ENCODE results near the gene CEACAM4.
"Not testable (repeated sequence)": the region's sequence is repeated elsewhere in the genome, so short reads cannot be mapped to it uniquely, and the experiment has no call there.

The CEACAM4 gene

GRCh38 chr19:41626877-41627276 lies at the start of gene CEACAM4:
TSS of gene CEACAM4 (minus strand) at chr19:41627074. CDS start at chr19:41626963, 111 bp downstream.
- no peak for FAIRE-seq

- no peak for FAIRE-seq
Measured at GRCh38 chr19:41671486-41671885, 44.6 kb upstream of the CEACAM4 start.

- no peak for FAIRE-seq
Measured at GRCh38 chr19:41670755-41671154, 43.9 kb upstream of the CEACAM4 start.

- no peak for FAIRE-seq
Measured at GRCh38 chr19:41668315-41668714, 41.4 kb upstream of the CEACAM4 start.

GRCh38 chr19:41666075-41666474 lies 39.2 kb upstream of the CEACAM4 start:
- no peak for FAIRE-seq

- FAIRE-seq: no peak
Measured at GRCh38 chr19:41657157-41657556, 30.3 kb upstream of the CEACAM4 start.

- not testable (repeated sequence) for FAIRE-seq
Measured at GRCh38 chr19:41656756-41657155, 29.9 kb upstream of the CEACAM4 start.

- no peak for FAIRE-seq
Measured at GRCh38 chr19:41652250-41652649, 25.4 kb upstream of the CEACAM4 start.

- no peak for FAIRE-seq
Measured at GRCh38 chr19:41649827-41650226, 23.0 kb upstream of the CEACAM4 start.

- no peak for FAIRE-seq
Measured at GRCh38 chr19:41646589-41647204, 19.8 kb upstream of the CEACAM4 start.

- no peak for FAIRE-seq
Measured at GRCh38 chr19:41641879-41642485, 15.1 kb upstream of the CEACAM4 start.

- no peak for FAIRE-seq
Measured at GRCh38 chr19:41638641-41639081, 11.8 kb upstream of the CEACAM4 start.

- no peak for FAIRE-seq
Measured at GRCh38 chr19:41637484-41637883, 10.6 kb upstream of the CEACAM4 start.

- FAIRE-seq: no peak
Measured at GRCh38 chr19:41627966-41628675, 1.2 kb upstream of the CEACAM4 start.

- FAIRE-seq: no peak
Measured at GRCh38 chr19:41626278-41626677, 596 bp downstream of the CEACAM4 start.

GRCh38 chr19:41624937-41625336 lies 1.9 kb downstream of the CEACAM4 start:
- no peak for FAIRE-seq

GRCh38 chr19:41624515-41624914 lies 2.4 kb downstream of the CEACAM4 start:
- no peak for FAIRE-seq

GRCh38 chr19:41623360-41623759 lies 3.5 kb downstream of the CEACAM4 start:
- no peak for FAIRE-seq

- FAIRE-seq: no peak
Measured at GRCh38 chr19:41621654-41622053, 5.2 kb downstream of the CEACAM4 start.

GRCh38 chr19:41621226-41621625 lies 5.6 kb downstream of the CEACAM4 start:
- FAIRE-seq: no peak

- no peak for FAIRE-seq
Measured at GRCh38 chr19:41620171-41620570, 6.7 kb downstream of the CEACAM4 start.

- no peak for FAIRE-seq
Measured at GRCh38 chr19:41619018-41619556, 7.8 kb downstream of the CEACAM4 start.

GRCh38 chr19:41617941-41618730 lies 8.7 kb downstream of the CEACAM4 start:
- FAIRE-seq: no peak

Data from TTC549 (cell line).